PC-3 (cell line): ENCODE measurements around the gene FARS2.

Experiments
- CTCF ChIP-seq: fragments of 300-600 bp; sonication (generic); conservative IDR thresholded peaks from 2 replicates; pipeline ENCODE4 v1.5.1; 2017; ENCODE audit warnings: antibody characterized with exemption, low read depth, mild to moderate bottlenecking, low read length
- EZH2phosphoT487 ChIP-seq: fragments of 300-600 bp; sonication (generic); IDR thresholded peaks from 2 replicates; pipeline ENCODE4 v1.6.1; 2018; ENCODE audit warnings: mild to moderate bottlenecking, antibody characterized with exemption, low read length, borderline replicate concordance

DNA sequence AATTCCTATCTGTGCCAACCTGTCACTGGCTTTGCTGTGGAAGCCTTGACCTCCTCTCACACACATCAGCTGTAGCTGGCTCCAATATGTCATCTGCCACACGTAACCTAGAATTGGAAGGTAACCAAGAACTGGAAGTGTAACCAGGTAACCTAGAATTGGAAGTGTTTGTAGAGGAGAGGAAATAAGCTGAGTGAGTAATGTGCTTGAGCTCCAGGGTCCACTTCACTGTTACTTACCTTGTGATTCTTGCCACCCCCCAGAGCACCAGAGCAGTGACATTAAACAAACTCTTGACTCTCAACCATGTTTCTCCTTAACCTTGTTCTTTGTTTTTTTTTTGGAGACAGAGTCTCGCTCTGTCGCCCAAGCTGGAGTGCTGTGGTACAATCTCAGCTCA lies 394.9 kb downstream of the FARS2 start:
- TF ChIP-seq EZH2phosphoT487 (no peak), CTCF (no peak)
